Measurements from ENCODE around the gene FAM131C.

DNA sequence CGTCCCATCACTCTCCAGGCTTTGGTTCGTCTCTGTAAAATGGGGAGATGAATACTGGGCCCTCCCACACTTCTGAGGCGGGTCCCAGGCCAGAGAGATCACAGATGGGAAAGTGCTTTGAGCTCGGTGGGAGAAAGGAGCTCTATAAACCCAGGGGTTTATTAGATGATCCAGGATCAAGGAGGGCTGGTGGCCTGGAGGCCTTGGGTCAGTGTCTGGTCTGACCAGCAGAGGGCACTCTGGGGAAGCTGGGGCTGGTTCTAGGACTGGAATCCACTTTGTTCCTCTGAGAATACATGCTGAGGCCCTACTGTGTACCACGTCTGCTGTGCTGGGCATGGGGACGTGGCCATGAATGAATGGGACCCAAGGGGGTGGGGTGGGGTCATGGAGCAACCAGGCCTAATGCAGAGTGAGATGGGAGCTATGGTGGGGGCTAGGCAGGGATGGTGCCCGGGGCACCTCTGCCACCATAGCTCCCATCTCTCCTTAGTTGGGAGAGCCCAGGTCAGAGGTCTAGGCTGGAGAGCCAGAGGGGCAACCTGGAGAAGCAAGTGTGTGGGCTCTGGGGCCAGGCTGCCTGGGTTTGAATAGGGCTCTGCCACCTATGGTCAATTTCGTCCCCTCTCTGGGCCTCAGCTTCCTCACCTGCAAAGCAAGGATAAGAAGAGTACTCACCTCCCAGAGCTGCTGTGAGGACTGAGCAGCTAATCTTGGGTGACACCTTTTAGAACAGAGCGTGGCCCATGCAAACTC lies 9.0 kb upstream of the FAM131C start:
- no peak for TF ChIP-seq TAF1 (IDR thresholded peaks at IDR 0.05; ENCODE audit: borderline replicate concordance, low read depth, low read length)
- TF ChIP-seq POLR2AphosphoS5 (IDR thresholded peaks at IDR 0.05; ENCODE audit: low read depth, low read length): no peak
- no peak for TF ChIP-seq POLR2A (IDR thresholded peaks at IDR 0.05; ENCODE audit: low read depth, low read length)
